Subcutaneous abdominal adipose tissue (tissue), 5 donors: ENCODE data around the gene GABRG2.

Experiments
- H3K27ac ChIP-seq: one replicate; pipeline ENCODE4 v1.7.0; 2013; ENCODE audit warnings: low read depth, mild to moderate bottlenecking, inconsistent platforms, low read length, moderate library complexity
- H3K27me3 ChIP-seq, 5 donors: one replicate each; pipeline ENCODE4 v1.7.0; 2013; ENCODE audit warnings: low read length in 5 of 5, inconsistent platforms in 1 of 5; ENCODE audit not compliant: control insufficient read depth in 5 of 5, insufficient read depth in 4 of 5
- H3K36me3 ChIP-seq, 5 donors: one replicate each; pipeline ENCODE4 v1.7.0; 2013; ENCODE audit warnings: low read length in 5 of 5; ENCODE audit not compliant: control insufficient read depth in 5 of 5, insufficient read depth in 5 of 5
- H3K4me1 ChIP-seq, 5 donors: one replicate each; pipeline ENCODE4 v1.7.0; 2013; ENCODE audit warnings: low read length in 5 of 5, mild to moderate bottlenecking in 3 of 5, moderate library complexity in 1 of 5; ENCODE audit not compliant: control insufficient read depth in 5 of 5, insufficient read depth in 5 of 5
- H3K4me3 ChIP-seq, 5 donors: one replicate each; pipeline ENCODE4 v1.7.0; 2013; ENCODE audit warnings: low read length in 5 of 5, low read depth in 1 of 5
- H3K9ac ChIP-seq, 5 donors: one replicate each; pipeline ENCODE4 v1.7.0; 2013; ENCODE audit warnings: low read length in 5 of 5, mild to moderate bottlenecking in 4 of 5, moderate library complexity in 3 of 5
- H3K9me3 ChIP-seq, 5 donors: one replicate each; pipeline ENCODE4 v1.7.0; 2013; ENCODE audit warnings: low read length in 5 of 5; ENCODE audit not compliant: control insufficient read depth in 5 of 5
- donor health status: healthy.
- donor health status: healthy.
- donor health status: healthy.
- donor health status: healthy.
- donor health status: healthy.

The GABRG2 gene

GRCh38 chr5:162078805-162079204, 11.2 kb downstream of the GABRG2 start:
- H3K9ac ChIP-seq, result no peak overlapping the region

GRCh38 chr5:162091336-162091735, 23.8 kb downstream of the GABRG2 start:
- no peaks in the 10 kb centered on the region for H3K9me3 ChIP-seq
- no peak overlapping the region for H3K9ac ChIP-seq
- H3K27ac ChIP-seq, result no peak overlapping the region
- H3K4me1 ChIP-seq, result no peaks in the 10 kb centered on the region
- H3K27me3 ChIP-seq, result no peaks in the 10 kb centered on the region
- H3K36me3 ChIP-seq, result no peaks in the 10 kb centered on the region
- H3K4me3 ChIP-seq, result no peak overlapping the region

More at GRCh38 chr5:162078805-162079204, 11.2 kb downstream of the GABRG2 start:
- Histone ChIP-seq H3K27ac (no peak overlapping the region), H3K4me3 (no peak overlapping the region), H3K36me3 (no peaks in the 10 kb centered on the region), H3K9me3 (no peaks in the 10 kb centered on the region), H3K27me3 (no peaks in the 10 kb centered on the region), H3K4me1 (no peaks in the 10 kb centered on the region)

DNA sequence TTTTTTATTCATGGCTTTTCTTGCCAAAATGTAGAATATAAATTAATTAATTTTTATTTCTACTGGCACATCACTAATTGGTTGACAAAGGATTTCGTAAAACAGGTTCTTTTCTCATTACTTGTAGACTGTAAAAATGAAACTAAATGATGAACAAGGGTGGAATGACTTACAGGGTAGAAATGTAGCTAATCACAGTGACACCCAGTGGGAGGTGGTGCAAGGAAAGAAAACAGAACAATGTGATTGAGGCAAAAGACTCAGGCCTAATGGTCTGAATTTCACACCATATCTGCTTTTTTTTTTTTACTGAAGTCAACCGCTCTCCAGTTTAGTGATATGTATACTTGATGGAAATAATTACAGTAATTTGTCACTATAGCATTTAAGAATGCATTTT, 28.9 kb downstream of the GABRG2 start:
- Histone ChIP-seq H3K4me3 (no peak overlapping the region), H3K36me3 (no peaks in the 10 kb centered on the region), H3K27me3 (no peaks in the 10 kb centered on the region), H3K4me1 (no peaks in the 10 kb centered on the region), H3K9me3 (no peaks in the 10 kb centered on the region), H3K9ac (no peak overlapping the region), H3K27ac (no peak overlapping the region)

GRCh38 chr5:162107591-162107990, 40.0 kb downstream of the GABRG2 start:
- Histone ChIP-seq H3K9me3 (no peaks in the 10 kb centered on the region), H3K36me3 (no peaks in the 10 kb centered on the region), H3K4me1 (peaks cover 0 to 2% (median 0%) of the 10 kb centered on the region in 5 donors), H3K27me3 (no peaks in the 10 kb centered on the region), H3K9ac (no peak overlapping the region), H3K27ac (no peak overlapping the region), H3K4me3 (no peak overlapping the region)

DNA sequence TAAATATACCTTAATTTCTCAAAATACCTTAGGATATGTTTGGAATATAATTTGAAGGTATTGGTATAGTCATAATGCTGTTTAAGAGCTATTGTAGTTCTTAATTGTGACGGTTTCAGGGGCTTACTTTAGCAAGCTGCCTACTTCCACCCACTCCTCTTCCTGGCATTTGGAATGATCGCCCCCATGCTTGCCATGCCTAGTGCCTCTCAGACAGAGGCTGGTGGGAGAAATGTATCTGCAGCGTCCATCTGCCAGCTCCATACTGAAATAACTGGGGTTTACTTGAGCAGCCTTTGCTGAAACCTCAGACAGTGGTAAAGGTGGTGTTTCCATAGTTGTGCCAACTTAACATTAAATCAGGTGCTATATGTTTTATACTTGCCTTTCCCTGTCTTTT, 52.2 kb downstream of the GABRG2 start:
- H3K9me3 ChIP-seq, result no peaks in the 10 kb centered on the region
- no peak overlapping the region for H3K9ac ChIP-seq
- no peaks in the 10 kb centered on the region for H3K27me3 ChIP-seq
- no peak overlapping the region for H3K27ac ChIP-seq
- H3K4me1 ChIP-seq, result no peaks in the 10 kb centered on the region
- no peaks in the 10 kb centered on the region for H3K36me3 ChIP-seq
- no peak overlapping the region for H3K4me3 ChIP-seq

- Histone ChIP-seq H3K36me3 (no peaks in the 10 kb centered on the region), H3K4me3 (no peak overlapping the region), H3K9me3 (no peaks in the 10 kb centered on the region), H3K27ac (no peak overlapping the region), H3K4me1 (no peaks in the 10 kb centered on the region), H3K9ac (no peak overlapping the region), H3K27me3 (peaks cover 0 to 2% (median 0%) of the 10 kb centered on the region in 5 donors)
Measured at GRCh38 chr5:162128117-162128516, 60.5 kb downstream of the GABRG2 start.

DNA sequence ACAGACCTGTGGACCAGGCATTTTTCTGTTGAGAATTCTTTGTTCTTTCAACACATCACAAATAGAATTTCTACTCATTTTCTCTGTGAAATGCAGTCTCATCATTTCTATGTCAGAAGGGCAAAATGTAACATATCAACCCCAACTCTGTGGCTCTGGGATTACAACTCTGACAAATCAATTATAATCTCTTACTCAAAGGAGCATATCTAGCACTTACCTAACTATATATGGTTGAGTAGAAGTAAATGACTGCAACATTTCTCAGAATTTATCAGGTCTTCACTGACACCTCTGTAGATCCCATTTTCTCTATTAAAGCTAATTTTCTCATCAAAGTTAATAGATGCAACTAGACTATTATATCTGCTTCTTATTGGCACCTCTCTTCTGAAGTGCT, 64.8 kb downstream of the GABRG2 start:
- Histone ChIP-seq H3K36me3 (no peaks in the 10 kb centered on the region), H3K9ac (no peak overlapping the region), H3K9me3 (no peaks in the 10 kb centered on the region), H3K4me3 (no peak overlapping the region), H3K4me1 (no peaks in the 10 kb centered on the region), H3K27me3 (peaks cover 0 to 2% (median 0%) of the 10 kb centered on the region in 5 donors), H3K27ac (no peak overlapping the region)

DNA sequence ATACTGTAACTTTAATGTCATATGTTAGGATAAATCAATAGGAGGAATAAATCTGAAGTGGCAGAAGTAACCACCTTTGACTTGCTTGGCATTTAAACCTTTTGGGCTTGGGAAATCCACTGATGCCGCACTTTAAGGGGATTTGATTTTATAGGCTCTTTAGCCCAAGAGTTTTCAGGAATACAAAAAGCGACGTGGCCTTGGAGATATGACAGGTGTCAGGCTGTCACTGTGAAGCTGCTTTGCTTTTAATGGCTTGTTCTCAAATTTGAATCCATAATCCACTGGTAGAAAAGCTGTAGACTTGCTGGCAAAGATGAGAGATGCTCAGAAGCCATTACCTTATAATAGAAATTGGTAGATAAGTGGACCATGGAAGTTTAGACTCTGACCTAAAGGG, 71.6 kb downstream of the GABRG2 start:
- no peak overlapping the region for H3K27ac ChIP-seq
- H3K27me3 ChIP-seq, result no peaks in the 10 kb centered on the region
- no peaks in the 10 kb centered on the region for H3K9me3 ChIP-seq
- H3K4me1 ChIP-seq, result no peaks in the 10 kb centered on the region
- no peak overlapping the region for H3K9ac ChIP-seq
- no peaks in the 10 kb centered on the region for H3K36me3 ChIP-seq
- no peak overlapping the region for H3K4me3 ChIP-seq

DNA sequence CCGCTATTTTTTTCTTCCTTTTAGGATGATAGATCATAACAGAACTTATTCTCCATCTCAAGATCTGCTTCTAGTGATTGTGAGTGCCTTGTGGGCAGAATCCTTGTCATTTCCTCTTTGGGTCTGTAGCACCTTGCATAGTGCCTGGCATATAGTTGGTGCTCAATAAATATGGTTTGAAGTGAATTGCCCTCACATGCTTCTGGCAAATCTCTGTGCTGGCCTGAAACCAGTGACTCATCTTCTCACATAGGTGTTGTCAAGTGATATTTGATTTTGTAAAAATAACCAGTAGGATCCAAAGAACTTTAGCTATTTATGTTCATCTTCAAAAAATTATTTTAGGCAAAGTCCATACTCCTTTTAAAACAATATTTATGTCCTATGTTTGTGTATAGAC, 86.7 kb downstream of the GABRG2 start:
- no peaks in the 10 kb centered on the region for H3K36me3 ChIP-seq
- H3K9ac ChIP-seq, result no peak overlapping the region
- H3K4me3 ChIP-seq, result no peak overlapping the region
- H3K9me3 ChIP-seq, result no peaks in the 10 kb centered on the region
- H3K27me3 ChIP-seq, result no peaks in the 10 kb centered on the region
- H3K4me1 ChIP-seq, result no peaks in the 10 kb centered on the region
- H3K27ac ChIP-seq, result no peak overlapping the region

- H3K36me3 ChIP-seq, result no peaks in the 10 kb centered on the region
- no peak overlapping the region for H3K27ac ChIP-seq
- no peak overlapping the region for H3K9ac ChIP-seq
- H3K27me3 ChIP-seq, result no peaks in the 10 kb centered on the region
- no peak overlapping the region for H3K4me3 ChIP-seq
- no peaks in the 10 kb centered on the region for H3K4me1 ChIP-seq
- peaks cover 0 to 8% (median 1%) of the 10 kb centered on the region in 5 donors for H3K9me3 ChIP-seq
Measured at GRCh38 chr5:162160401-162160800, 92.8 kb downstream of the GABRG2 start.

DNA sequence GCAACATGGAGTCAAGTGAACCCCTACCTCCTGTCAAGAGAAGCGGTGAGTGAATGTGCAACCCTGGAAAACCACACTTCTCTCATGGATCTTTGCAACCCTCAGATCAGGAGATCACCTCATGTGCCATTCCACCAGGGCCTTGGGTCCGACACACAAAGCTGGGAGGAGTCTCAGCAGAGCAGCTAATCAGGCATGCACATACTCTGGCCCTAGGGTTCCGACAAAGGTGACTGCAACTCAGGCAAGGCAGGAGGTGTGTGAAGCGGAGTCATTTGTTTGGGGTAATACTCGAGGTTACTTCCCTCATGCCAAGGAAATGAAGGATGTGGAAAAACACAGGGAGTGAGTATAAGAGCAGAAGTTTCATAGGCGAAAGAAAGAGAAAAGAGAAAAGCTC, 96.1 kb downstream of the GABRG2 start:
- Histone ChIP-seq H3K27me3 (no peaks in the 10 kb centered on the region), H3K36me3 (no peaks in the 10 kb centered on the region), H3K9ac (no peak overlapping the region), H3K4me1 (no peaks in the 10 kb centered on the region), H3K4me3 (no peak overlapping the region), H3K9me3 (peaks cover 0 to 13% (median 8%) of the 10 kb centered on the region in 5 donors), H3K27ac (no peak overlapping the region)
